GM12801 (cell line): ENCODE measurements around the gene JADE1.

Experiments
- TF ChIP-seq, protein P1 (sequence below): IDR thresholded peaks from one replicate; pipeline ENCODE4 v1.5.1; 2011; ENCODE audit warnings: control low read depth; ENCODE audit not compliant: insufficient read length; ENCODE audit errors: extremely low read depth

JADE1 gene

DNA sequence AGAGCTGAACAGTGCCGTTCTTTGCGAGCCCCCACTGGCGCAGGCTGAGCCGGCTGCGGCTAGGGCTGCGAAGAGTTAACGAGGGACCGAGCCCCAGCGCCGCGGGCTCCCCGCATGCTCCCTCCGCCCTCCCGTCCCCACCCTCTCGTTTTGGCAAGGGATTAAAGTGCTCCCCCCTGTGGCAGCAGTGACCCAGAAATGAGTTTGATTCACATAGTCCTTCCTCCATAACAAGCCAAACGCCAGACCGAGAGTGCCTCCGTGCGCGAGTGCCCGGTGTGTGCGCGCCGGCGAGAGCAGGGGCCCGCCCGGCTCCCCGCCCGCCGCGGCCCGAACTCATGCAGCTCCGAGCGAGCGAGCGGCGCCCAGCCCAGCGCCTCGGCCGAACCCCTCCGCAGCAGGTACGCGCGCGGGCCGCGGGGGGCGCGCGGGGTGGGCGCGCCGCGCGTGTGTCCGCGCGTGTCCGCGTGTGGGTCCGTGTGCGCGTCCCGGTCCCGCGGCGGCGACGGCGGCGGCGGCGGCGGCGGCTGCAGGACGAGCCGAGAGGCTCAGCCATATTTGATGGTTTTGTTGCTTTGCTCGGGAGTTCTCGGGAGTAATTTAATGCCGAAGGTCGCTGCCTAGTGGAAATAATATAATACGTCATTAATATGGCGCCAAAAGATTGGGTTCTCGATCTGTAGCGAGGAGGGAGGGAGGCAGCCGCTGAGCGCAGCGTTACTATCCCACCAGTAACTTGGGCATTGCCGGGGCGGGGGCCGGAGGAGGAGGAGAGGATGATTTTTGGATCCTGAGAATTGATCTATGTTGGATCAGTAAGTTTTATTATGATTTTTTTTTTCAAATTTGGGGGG is at the start of gene JADE1:
Gene JADE1, plus strand, starts transcription at position 224 of the 854 bp plus-strand sequence. CDS start 22,059 bp downstream, outside the sequence.
- TF ChIP-seq, protein P1, sequence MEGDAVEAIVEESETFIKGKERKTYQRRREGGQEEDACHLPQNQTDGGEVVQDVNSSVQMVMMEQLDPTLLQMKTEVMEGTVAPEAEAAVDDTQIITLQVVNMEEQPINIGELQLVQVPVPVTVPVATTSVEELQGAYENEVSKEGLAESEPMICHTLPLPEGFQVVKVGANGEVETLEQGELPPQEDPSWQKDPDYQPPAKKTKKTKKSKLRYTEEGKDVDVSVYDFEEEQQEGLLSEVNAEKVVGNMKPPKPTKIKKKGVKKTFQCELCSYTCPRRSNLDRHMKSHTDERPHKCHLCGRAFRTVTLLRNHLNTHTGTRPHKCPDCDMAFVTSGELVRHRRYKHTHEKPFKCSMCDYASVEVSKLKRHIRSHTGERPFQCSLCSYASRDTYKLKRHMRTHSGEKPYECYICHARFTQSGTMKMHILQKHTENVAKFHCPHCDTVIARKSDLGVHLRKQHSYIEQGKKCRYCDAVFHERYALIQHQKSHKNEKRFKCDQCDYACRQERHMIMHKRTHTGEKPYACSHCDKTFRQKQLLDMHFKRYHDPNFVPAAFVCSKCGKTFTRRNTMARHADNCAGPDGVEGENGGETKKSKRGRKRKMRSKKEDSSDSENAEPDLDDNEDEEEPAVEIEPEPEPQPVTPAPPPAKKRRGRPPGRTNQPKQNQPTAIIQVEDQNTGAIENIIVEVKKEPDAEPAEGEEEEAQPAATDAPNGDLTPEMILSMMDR: no peak

DNA sequence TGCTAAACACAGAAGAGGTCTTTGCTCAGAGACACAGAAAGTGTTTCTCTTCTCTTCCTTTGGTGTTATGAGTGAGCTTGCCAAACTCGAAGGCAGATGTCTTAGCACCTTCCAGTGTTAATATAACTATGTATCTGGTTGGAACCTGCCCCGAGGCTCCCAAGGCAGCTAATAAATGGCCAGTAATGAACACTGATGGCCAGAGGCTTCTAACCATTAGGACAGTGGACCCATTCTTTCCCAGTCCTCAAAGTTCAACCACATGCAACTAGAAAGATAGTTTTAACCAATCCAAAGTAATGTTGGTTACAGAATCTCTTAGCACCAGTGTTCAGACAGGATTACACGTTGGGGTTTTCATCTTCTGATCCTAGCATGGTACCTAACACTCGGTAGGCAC is 42.7 kb upstream of the JADE1 start:
- TF ChIP-seq, protein P1: no peak

DNA sequence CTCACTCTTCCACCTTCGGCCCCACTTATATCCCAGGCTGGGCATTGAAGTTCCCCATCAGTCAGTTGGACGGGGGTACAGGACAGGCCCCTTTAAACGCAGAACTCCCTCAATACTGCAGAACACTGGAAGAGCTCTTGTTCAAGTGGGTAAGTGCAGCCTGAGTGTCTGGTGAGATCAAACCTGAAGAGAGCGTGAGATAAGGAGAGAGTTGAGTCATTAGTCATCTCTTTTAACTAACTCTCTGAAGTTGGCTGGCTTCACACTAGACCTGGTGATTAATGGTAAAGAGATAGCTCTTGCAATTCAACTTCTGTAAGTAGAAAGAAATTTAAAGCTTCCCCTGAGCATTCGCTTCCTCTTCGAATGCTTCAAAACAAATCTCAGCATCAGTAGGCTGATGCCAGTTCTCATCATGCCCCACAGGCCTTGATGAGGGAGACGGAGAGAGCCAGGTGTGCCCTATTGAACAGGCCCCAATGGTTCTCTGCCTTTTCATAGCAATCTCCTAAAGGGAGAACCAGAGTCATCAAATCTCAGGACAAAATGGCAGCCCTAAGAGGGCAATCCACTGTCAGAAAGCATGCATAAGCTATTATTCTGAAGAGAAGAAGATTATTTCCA is 41.0 kb upstream of the JADE1 start:
- TF ChIP-seq, protein P1: no peak

DNA sequence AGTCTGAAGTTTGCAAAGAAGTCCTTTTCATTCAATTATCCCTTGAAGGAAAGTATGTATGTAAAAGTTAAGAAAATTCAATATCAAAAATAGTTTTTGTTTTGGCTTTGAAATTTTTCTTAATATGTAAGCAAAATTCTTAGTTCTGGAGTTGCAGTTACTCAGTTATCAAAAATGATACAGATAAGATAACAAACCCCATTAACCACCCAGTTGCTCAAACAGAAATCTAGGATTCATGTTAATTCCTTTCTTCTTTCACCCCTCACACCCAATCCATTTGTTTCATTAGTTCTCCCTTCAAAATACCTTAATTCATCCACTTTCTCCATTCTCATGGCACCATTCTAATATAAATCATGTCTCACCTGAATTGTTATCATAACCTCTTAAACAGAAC is 40.5 kb upstream of the JADE1 start:
- TF ChIP-seq, protein P1: no peak

DNA sequence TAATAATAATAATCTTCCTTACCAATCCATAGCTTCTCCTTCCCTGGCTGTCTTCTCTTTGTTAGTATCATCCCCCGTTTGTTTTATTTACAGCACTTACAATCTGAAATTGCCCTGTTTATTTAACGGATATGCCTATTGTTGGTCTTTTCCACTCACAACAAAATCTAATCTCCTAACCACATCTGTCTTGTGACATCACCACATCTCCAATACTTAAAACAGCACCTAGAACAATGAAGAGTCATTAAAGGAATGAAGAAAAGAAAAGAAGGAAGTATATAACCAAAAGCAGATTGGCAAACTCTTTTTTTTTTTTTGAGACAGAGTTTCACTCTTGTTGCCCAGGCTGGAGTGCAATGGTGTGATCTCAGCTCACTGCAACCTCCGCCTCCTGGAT is 38.7 kb upstream of the JADE1 start:
- TF ChIP-seq, protein P1: no peak

DNA sequence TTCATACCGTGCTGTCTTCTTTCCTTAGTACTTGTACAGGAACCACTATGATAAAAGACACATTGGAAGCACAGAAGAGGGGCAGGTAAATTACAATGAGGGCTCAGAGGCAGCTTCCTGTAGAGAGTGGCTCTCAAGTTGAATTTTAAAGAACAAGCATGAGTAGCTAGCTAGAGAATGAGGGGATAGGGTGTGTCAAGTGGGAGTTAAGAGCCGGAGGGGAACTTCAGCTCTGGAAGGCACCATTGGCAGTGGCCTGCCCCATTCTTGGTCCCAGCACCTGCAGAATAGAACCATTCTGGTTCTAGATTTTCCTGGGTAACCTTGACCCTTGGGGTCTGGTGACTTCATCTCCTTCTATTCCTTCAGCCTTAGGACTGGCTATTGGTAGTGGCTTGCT is 34.0 kb upstream of the JADE1 start:
- TF ChIP-seq, protein P1: no peak

DNA sequence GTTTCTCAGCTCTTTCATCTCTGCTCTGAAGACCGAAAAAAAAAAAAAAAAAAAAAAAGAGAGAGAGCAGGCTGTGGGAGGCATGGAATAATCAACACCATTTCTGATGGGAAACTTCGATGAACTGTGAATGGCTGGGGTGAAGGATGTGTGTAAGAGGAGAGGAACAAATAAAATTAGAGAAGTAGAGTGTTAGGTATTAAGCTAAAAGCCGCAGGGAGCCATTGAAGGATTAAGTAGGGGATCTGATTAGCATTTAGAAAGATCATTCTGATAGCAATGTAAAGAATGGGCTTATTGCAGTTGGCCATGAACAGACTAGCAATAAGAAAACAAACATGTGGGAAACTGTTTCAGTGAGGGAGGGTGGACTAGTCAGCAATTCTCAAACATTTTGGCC is 33.6 kb upstream of the JADE1 start:
- TF ChIP-seq, protein P1: no peak
